H1 (cell line): ENCODE data around the gene LLGL2. TPM values are rescaled to one million over a fixed set of nuclear protein-coding genes. Genes with fewer than 3 reads are reported as not detected.

ENCODE experiments used
- CTCF ChIA-PET: fragments of 300-600 bp; sonication (Branson Sonifier 250); formaldehyde crosslinking; loops from one replicate; lab custom pipeline; 2021; ENCODE audit not compliant: partially characterized antibody; lab: Charles Lee
- POLR2A ChIA-PET: fragments of 300-600 bp; sonication (Branson Sonifier 250); formaldehyde crosslinking; loops from one replicate; lab custom pipeline; 2021; ENCODE audit warnings: inconsistent platforms; ENCODE audit not compliant: partially characterized antibody; lab: Charles Lee
- DNase-seq, 2 experiments: peaks; one replicate each; pipeline versions ENCODE4 v3.0.0 to v3.0.0-alpha.2; 2010 to 2022; ENCODE audit warnings: low spot score in 2 of 2, low read depth in 1 of 2, mixed read lengths in 1 of 2
- FAIRE-seq: peaks from 2 replicates; lab custom pipeline; 2011; peaks lifted over from hg19 to GRCh38; lab: Jason Lieb, UNC
- H2AFZ ChIP-seq: 2 replicates; pipeline ENCODE4 v1.8.1; 2012; ENCODE audit warnings: low read length, inconsistent platforms
- H2AK5ac ChIP-seq: 2 replicates; pipeline ENCODE4 v1.6.1; 2013; ENCODE audit warnings: low read depth, low read length
- H2BK120ac ChIP-seq: replicated peaks from 2 replicates; pipeline ENCODE3; 2013; ENCODE audit warnings: low read depth, low read length, inconsistent platforms
- H2BK12ac ChIP-seq: 2 replicates; pipeline ENCODE4 v1.6.1; 2013; ENCODE audit warnings: low read depth, low read length
- H2BK15ac ChIP-seq: 2 replicates; pipeline ENCODE4 v1.6.1; 2013; ENCODE audit warnings: low read length
- H2BK20ac ChIP-seq: 2 replicates; pipeline ENCODE4 v1.6.1; 2013; ENCODE audit warnings: low read length
- H2BK5ac ChIP-seq: 2 replicates; pipeline ENCODE4 v1.6.1; 2013; ENCODE audit warnings: low read depth, low read length
- H3K14ac ChIP-seq: 2 replicates; pipeline ENCODE4 v1.6.1; 2013; ENCODE audit warnings: inconsistent platforms; ENCODE audit not compliant: insufficient read length
- H3K18ac ChIP-seq: 2 replicates; pipeline ENCODE4 v1.6.1; 2013; ENCODE audit warnings: low read length; ENCODE audit errors: extremely low read depth
- H3K23ac ChIP-seq: 2 replicates; pipeline ENCODE4 v1.6.1; 2013; ENCODE audit warnings: inconsistent platforms; ENCODE audit not compliant: insufficient read length
- H3K23me2 ChIP-seq: 2 replicates; pipeline ENCODE4 v1.6.1; 2013; ENCODE audit warnings: low read depth, low read length
- H3K27ac ChIP-seq: 2 replicates; pipeline ENCODE4 v1.6.1; 2011; ENCODE audit warnings: low read depth, low read length, inconsistent platforms
- H3K27me3 ChIP-seq, 4 experiments: replicated peaks in 1 of 4; 1 replicate in 1 of 4; 2 replicates in 3 of 4; pipeline versions ENCODE4 v1.6.1 to v1.8.1; 2011 to 2013; ENCODE audit warnings: low read length in 3 of 4, mild to moderate bottlenecking in 3 of 4, inconsistent platforms in 2 of 4, mixed read lengths in 2 of 4, moderate library complexity in 1 of 4; ENCODE audit not compliant: control insufficient read depth in 3 of 4, insufficient read depth in 3 of 4; ENCODE audit errors: extremely low read depth in 1 of 4
- H3K36me3 ChIP-seq, 4 experiments: 2 replicates each; pipeline versions ENCODE4 v1.6.1 to v1.8.1; 2011 to 2013; ENCODE audit warnings: mild to moderate bottlenecking in 4 of 4, low read length in 3 of 4, moderate library complexity in 2 of 4, control low read depth in 1 of 4, inconsistent platforms in 1 of 4; ENCODE audit not compliant: insufficient read depth in 4 of 4, control insufficient read depth in 2 of 4
- H3K4ac ChIP-seq: replicated peaks from 2 replicates; pipeline ENCODE3; 2013; ENCODE audit warnings: low read length, low read depth, mixed read lengths, inconsistent platforms; ENCODE audit not compliant: insufficient read length
- H3K4me1 ChIP-seq, 4 experiments: replicated peaks in 1 of 4; 1 replicate in 1 of 4; 2 replicates in 3 of 4; pipeline versions ENCODE4 v1.6.1 to v1.8.1; 2011 to 2013; ENCODE audit warnings: low read length in 3 of 4, inconsistent platforms in 2 of 4, mixed read lengths in 1 of 4; ENCODE audit not compliant: insufficient read depth in 4 of 4, control insufficient read depth in 3 of 4
- H3K4me2 ChIP-seq, 2 experiments: 2 replicates each; pipeline versions ENCODE4 v1.6.1 to v1.8.1; 2011 to 2013; ENCODE audit warnings: low read depth in 2 of 2, low read length in 2 of 2, control low read depth in 1 of 2, inconsistent platforms in 1 of 2, mild to moderate bottlenecking in 1 of 2; ENCODE audit not compliant: insufficient read depth in 1 of 2
- H3K4me3 ChIP-seq, 4 experiments: fragments of 200-600, 300-600 bp in 1 of 4; sonication (generic), shearing (Covaris generic), sonication (Bioruptor Twin) in 1 of 4; 2 replicates each; pipeline versions ENCODE4 v1.5.1 to v1.8.1; 2011 to 2016; ENCODE audit warnings: low read length in 4 of 4, low read depth in 3 of 4, control low read depth in 2 of 4, inconsistent platforms in 2 of 4, mild to moderate bottlenecking in 2 of 4, mixed read lengths in 1 of 4, moderate library complexity in 1 of 4; ENCODE audit not compliant: insufficient read depth in 2 of 4; ENCODE audit errors: extremely low read depth in 1 of 4
- H3K56ac ChIP-seq: replicated peaks from 2 replicates; pipeline ENCODE3; 2013; ENCODE audit warnings: low read depth, mild to moderate bottlenecking, mixed read lengths, low read length, inconsistent platforms; ENCODE audit not compliant: insufficient read length
- H3K79me1 ChIP-seq: 2 replicates; pipeline ENCODE4 v1.6.1; 2013; ENCODE audit warnings: low read depth, low read length, control low read depth
- H3K79me2 ChIP-seq, 2 experiments: 2 replicates each; pipeline versions ENCODE4 v1.6.1 to v1.8.1; 2012 to 2013; ENCODE audit warnings: low read length in 2 of 2, mild to moderate bottlenecking in 2 of 2, inconsistent platforms in 1 of 2; ENCODE audit not compliant: insufficient read depth in 2 of 2, control insufficient read depth in 1 of 2
- H3K9ac ChIP-seq, 4 experiments: replicated peaks in 1 of 4; 1 replicate in 1 of 4; 2 replicates in 3 of 4; pipeline versions ENCODE4 v1.6.1 to v1.8.1; 2011 to 2013; ENCODE audit warnings: low read depth in 3 of 4, low read length in 3 of 4, control low read depth in 2 of 4, mild to moderate bottlenecking in 2 of 4, moderate library complexity in 2 of 4, inconsistent platforms in 1 of 4; ENCODE audit errors: extremely low read depth in 1 of 4
- H3K9me3 ChIP-seq, 2 experiments: 2 replicates each; pipeline versions ENCODE4 v1.6.1 to v1.8.1; 2012 to 2013; ENCODE audit warnings: mild to moderate bottlenecking in 2 of 2, moderate library complexity in 2 of 2, control low read depth in 1 of 2, inconsistent platforms in 1 of 2, low read depth in 1 of 2, low read length in 1 of 2, mixed read lengths in 1 of 2; ENCODE audit not compliant: insufficient read depth in 2 of 2
- H4K20me1 ChIP-seq, 2 experiments: replicated peaks in 1 of 2; 2 replicates each; pipeline versions ENCODE3 to v1.8.1; 2011 to 2013; ENCODE audit warnings: inconsistent platforms in 2 of 2, low read length in 2 of 2, mild to moderate bottlenecking in 1 of 2; ENCODE audit not compliant: insufficient read depth in 2 of 2, control insufficient read depth in 1 of 2
- H4K5ac ChIP-seq: 2 replicates; pipeline ENCODE4 v1.6.1; 2013; ENCODE audit warnings: low read length, low read depth, mixed read lengths, inconsistent platforms; ENCODE audit not compliant: insufficient read length
- H4K8ac ChIP-seq: 2 replicates; pipeline ENCODE4 v1.8.0; 2013; ENCODE audit warnings: mild to moderate bottlenecking, moderate library complexity, low read length, inconsistent platforms; ENCODE audit not compliant: insufficient read depth; ENCODE audit errors: extremely low read depth
- H4K91ac ChIP-seq: replicated peaks from 2 replicates; pipeline ENCODE3; 2013; ENCODE audit warnings: low read length, mixed read lengths, inconsistent platforms; ENCODE audit not compliant: insufficient read length
- CEBPB ChIP-seq: IDR thresholded peaks from 2 replicates; pipeline ENCODE4 v1.6.1; 2012; ENCODE audit warnings: low read depth, low read length
- JUND ChIP-seq: IDR thresholded peaks from 2 replicates; pipeline ENCODE4 v1.6.1; 2011; ENCODE audit warnings: mild to moderate bottlenecking, improper control_type of control experiment, low read length
- KDM4A ChIP-seq: IDR thresholded peaks from one replicate; pipeline ENCODE4 v1.7.1; 2012; ENCODE audit warnings: low read depth, mild to moderate bottlenecking, moderate library complexity, low read length, inconsistent platforms; ENCODE audit not compliant: severe bottlenecking
- KDM5A ChIP-seq: fragments of 200-600 bp; IDR thresholded peaks from 2 replicates; pipeline ENCODE4 v1.7.1; 2012; ENCODE audit warnings: mild to moderate bottlenecking, low read length, inconsistent platforms, mixed read lengths
- RXRA ChIP-seq: IDR thresholded peaks from 2 replicates; pipeline ENCODE4 v1.6.1; 2011; ENCODE audit warnings: low read depth, mild to moderate bottlenecking, low read length, moderate library complexity; ENCODE audit not compliant: insufficient read depth
- SRF ChIP-seq: IDR thresholded peaks from 2 replicates; pipeline ENCODE4 v1.6.1; 2011; ENCODE audit warnings: mild to moderate bottlenecking, low read depth, low read length, moderate library complexity
- SUZ12 ChIP-seq: fragments of 200-600 bp; sonication (generic); IDR thresholded peaks from 2 replicates; pipeline ENCODE4 v1.6.1; 2012; ENCODE audit warnings: mild to moderate bottlenecking, inconsistent platforms, low read length, moderate library complexity, mixed read lengths
- TAF7 ChIP-seq: optimal IDR thresholded peaks from 2 replicates; pipeline ENCODE3; 2011; ENCODE audit warnings: low read depth, mild to moderate bottlenecking, inconsistent platforms, low read length, moderate library complexity, borderline replicate concordance
- YY1 ChIP-seq: IDR thresholded peaks from 2 replicates; pipeline ENCODE4 v1.6.1; 2011; ENCODE audit warnings: low read depth, mild to moderate bottlenecking, low read length
- WGBS, 2 experiments: shearing (Covaris generic) in 1 of 2; methylation state at CpG; one replicate each; pipeline versions ENCODE4 v1.1.6 to v1.1.7; 2013 to 2015; ENCODE audit warnings: low lambda C conversion rate in 2 of 2, mixed read lengths in 2 of 2, inconsistent platforms in 1 of 2, low coverage in 1 of 2, missing lambda C conversion rate in 1 of 2; ENCODE audit not compliant: insufficient replicate concordance in 2 of 2, insufficient coverage in 1 of 2, insufficient read length in 1 of 2; ENCODE audit errors: extremely low coverage in 1 of 2, missing lambda C conversion rate in 1 of 2; 5-methylcytosine and 5-hydroxymethylcytosine counted together
- polyA plus RNA-seq, 7 experiments: library from polyadenylated mRNA; depleted of rRNA in 3 of 7; stranded (reverse) in 5 of 7; unstranded in 2 of 7; fragments of >200 nt in 5 of 7; fragments of 200-250 nt in 2 of 7; gene quantifications; 1 replicate in 5 of 7; 2 replicates in 1 of 7; 4 replicates in 1 of 7; pipeline versions ENCODE4 v1.2.1 to v1.2.3, GENCODE V29; 2011 to 2013; ENCODE audit warnings: missing spikeins in 2 of 7, mixed read lengths in 2 of 7
- total RNA-seq: library from RNA; stranded (reverse); fragmentation: NEBNext Ultra II Directional; extraction: Animal tissue kit (Norgen Biotek cat#: 25700); gene quantifications from 2 replicates; pipeline ENCODE4 v1.2.1, GENCODE V29; 2021
- TF ChIP-seq, protein P1 (sequence below): IDR thresholded peaks from 2 replicates; pipeline ENCODE4 v1.6.1; 2012; ENCODE audit warnings: low read length, inconsistent platforms
- TF ChIP-seq, protein P2 (sequence below): IDR thresholded peaks from 2 replicates; pipeline ENCODE4 v1.6.1; 2011; ENCODE audit warnings: low read length, improper control_type of control experiment

LLGL2 gene
- total and polyA plus RNA-seq, 2 of the 8 experiments (the other 6 are each of a cell fraction or from before 2014, with no cell fraction given): 64.5 to 77.1 TPM

- Histone ChIP-seq H4K8ac (0 out of 2 replicates have a peak overlapping the region, but pooled peaks have one; percentile 3), H3K9ac (no peak overlapping the region), H2AFZ (no peak overlapping the region), H3K4me3 (no peak overlapping the region), H3K79me1 (no peaks in the 10 kb centered on the region), H4K91ac (no peak overlapping the region), H4K5ac (no peak overlapping the region), H3K56ac (no peak overlapping the region), H4K20me1 (peaks cover 0 to 7% of the 10 kb centered on the region in 2 experiments), H3K4ac (no peak overlapping the region), H3K9me3 (no peaks in the 10 kb centered on the region), H2BK120ac (no peak overlapping the region), H3K4me1 (peaks cover 5 to 23% (median 10%) of the 10 kb centered on the region in 4 experiments), H2AK5ac (no peak overlapping the region), H3K27me3 (no peaks in the 10 kb centered on the region), H3K14ac (no peak overlapping the region), H2BK5ac (no peak overlapping the region), H2BK15ac (no peak overlapping the region), H3K18ac (no peak overlapping the region), H3K23ac (no peak overlapping the region), H3K36me3 (no peaks in the 10 kb centered on the region), H2BK20ac (no peak overlapping the region), H3K23me2 (no peaks in the 10 kb centered on the region), H3K27ac (no peak overlapping the region), H2BK12ac (no peak overlapping the region), H3K4me2 (no peak overlapping the region), H3K79me2 (no peaks in the 10 kb centered on the region)
- DNase-seq (no peak), FAIRE-seq (no peak)
- WGBS, 2 experiments: 90% methylated on average over 20 of the region's 21 CpGs; no CpG with 5 or more reads in 1 of the 2 experiments
- POLR2A ChIA-PET: interaction anchor here (1.7 kb wide), 1 partner anchor 24 kb away, joined by 3 read pairs; no protein-coding TSS in a partner anchor
- CTCF ChIA-PET: interaction anchor here (0.9 to 1.3 kb wide), 2 partner anchors 9 to 36 kb away, joined by 3 read pairs; no protein-coding TSS in a partner anchor
- TF ChIP-seq, protein P1, sequence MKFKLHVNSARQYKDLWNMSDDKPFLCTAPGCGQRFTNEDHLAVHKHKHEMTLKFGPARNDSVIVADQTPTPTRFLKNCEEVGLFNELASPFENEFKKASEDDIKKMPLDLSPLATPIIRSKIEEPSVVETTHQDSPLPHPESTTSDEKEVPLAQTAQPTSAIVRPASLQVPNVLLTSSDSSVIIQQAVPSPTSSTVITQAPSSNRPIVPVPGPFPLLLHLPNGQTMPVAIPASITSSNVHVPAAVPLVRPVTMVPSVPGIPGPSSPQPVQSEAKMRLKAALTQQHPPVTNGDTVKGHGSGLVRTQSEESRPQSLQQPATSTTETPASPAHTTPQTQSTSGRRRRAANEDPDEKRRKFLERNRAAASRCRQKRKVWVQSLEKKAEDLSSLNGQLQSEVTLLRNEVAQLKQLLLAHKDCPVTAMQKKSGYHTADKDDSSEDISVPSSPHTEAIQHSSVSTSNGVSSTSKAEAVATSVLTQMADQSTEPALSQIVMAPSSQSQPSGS: no peak
- no peak for TF ChIP-seq RXRA
- TF ChIP-seq SUZ12: no peak
- TF ChIP-seq, protein P2, sequence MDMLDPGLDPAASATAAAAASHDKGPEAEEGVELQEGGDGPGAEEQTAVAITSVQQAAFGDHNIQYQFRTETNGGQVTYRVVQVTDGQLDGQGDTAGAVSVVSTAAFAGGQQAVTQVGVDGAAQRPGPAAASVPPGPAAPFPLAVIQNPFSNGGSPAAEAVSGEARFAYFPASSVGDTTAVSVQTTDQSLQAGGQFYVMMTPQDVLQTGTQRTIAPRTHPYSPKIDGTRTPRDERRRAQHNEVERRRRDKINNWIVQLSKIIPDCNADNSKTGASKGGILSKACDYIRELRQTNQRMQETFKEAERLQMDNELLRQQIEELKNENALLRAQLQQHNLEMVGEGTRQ: no peak
- TF ChIP-seq SRF: no peak
- no peak for TF ChIP-seq JUND
- TF ChIP-seq CEBPB: no peak
- TF ChIP-seq KDM5A: no peak
- TF ChIP-seq KDM4A: no peak
- TF ChIP-seq TAF7: no peak
- TF ChIP-seq YY1: no peak
Measured at GRCh38 chr17:75555679-75556153, 30.2 kb downstream of the LLGL2 start.
